Panc1 (cell line): ENCODE data around the gene CDHR4. TPM values are rescaled to one million over a fixed set of nuclear protein-coding genes. Genes with fewer than 3 reads are reported as not detected.

Source experiments
- ATAC-seq: fragments of 200-7000 bp; cut with Tn5 transposase; 2 replicates; pipeline ENCODE4 v1.9.1; 2020; ENCODE audit warnings: mild to moderate bottlenecking, moderate library complexity
- BruUV-seq: library from RNA; stranded (reverse); fragments of 400-500 nt; replicated peaks from 2 replicates; lab custom pipeline; 2021; lab: Mats Ljungman, UMichigan
- CTCF ChIA-PET: fragments of 300-600 bp; sonication (Branson Sonifier 250); formaldehyde crosslinking; loops from one replicate; lab custom pipeline; 2022; ENCODE audit warnings: antibody characterized with exemption; lab: Charles Lee
- POLR2A ChIA-PET: fragments of 300-600 bp; sonication (Branson Sonifier 250); formaldehyde crosslinking; loops from one replicate; lab custom pipeline; 2022; ENCODE audit warnings: antibody characterized with exemption; lab: Charles Lee
- DNase-seq: peaks from one replicate; pipeline ENCODE4 v3.0.0-alpha.2; 2010; ENCODE audit warnings: low read depth, low spot score
- H3K27ac ChIP-seq: 2 replicates; pipeline ENCODE4 v1.5.1; 2011; ENCODE audit warnings: mild to moderate bottlenecking, low read length, inconsistent platforms
- H3K27me3 ChIP-seq: fragments of 200-500 bp; sonication (Bioruptor generic); 2 replicates; pipeline ENCODE4 v1.6.0; 2014; ENCODE audit warnings: low read length, inconsistent platforms; ENCODE audit not compliant: control insufficient read depth, insufficient read depth
- H3K36me3 ChIP-seq: fragments of 200-500 bp; sonication (Bioruptor generic); 2 replicates; pipeline ENCODE4 v1.5.1; 2014; ENCODE audit warnings: inconsistent platforms, mild to moderate bottlenecking, low read length, moderate library complexity; ENCODE audit not compliant: control insufficient read depth, insufficient read depth
- H3K4me1 ChIP-seq: 2 replicates; pipeline ENCODE4 v1.5.1; 2011; ENCODE audit warnings: inconsistent platforms, mild to moderate bottlenecking, low read length, moderate library complexity; ENCODE audit not compliant: control insufficient read depth, insufficient read depth
- H3K4me3 ChIP-seq, 2 experiments: 2 replicates each; pipeline ENCODE4 v1.5.1; 2011 to 2012; ENCODE audit warnings: low read depth in 2 of 2, low read length in 2 of 2, mild to moderate bottlenecking in 2 of 2, inconsistent platforms in 1 of 2, moderate library complexity in 1 of 2
- H3K9me3 ChIP-seq: fragments of 200-500 bp; sonication (Bioruptor generic); 2 replicates; pipeline ENCODE4 v1.5.1; 2014; ENCODE audit warnings: low read depth, mild to moderate bottlenecking, inconsistent platforms, low read length, moderate library complexity; ENCODE audit not compliant: control insufficient read depth, insufficient read depth
- POLR2AphosphoS5 ChIP-seq: IDR thresholded peaks from 2 replicates; pipeline ENCODE4 v1.6.1; 2012; ENCODE audit warnings: mild to moderate bottlenecking, low read depth, low read length, moderate library complexity
- SIN3A ChIP-seq: IDR thresholded peaks from 2 replicates; pipeline ENCODE4 v1.6.1; 2012; ENCODE audit warnings: low read depth, mild to moderate bottlenecking, low read length, moderate library complexity, borderline replicate concordance; ENCODE audit not compliant: insufficient read depth
- TCF7L2 ChIP-seq: IDR thresholded peaks from 2 replicates; pipeline ENCODE4 v1.6.1; 2011; ENCODE audit warnings: mild to moderate bottlenecking, low read depth, low read length, inconsistent platforms
- in situ Hi-C: cut with HindIII; loops from 2 replicates; pipeline ENCODE4 v1.10.0; 2016; ENCODE audit warnings: low sequenced_read_pairs, low pct_unique_long_range_greater_than_20kb
- intact Hi-C: fragments of 100-400 bp; cut with micrococcal nuclease; formaldehyde crosslinking; loops from one replicate; pipeline ENCODE4 v1.10.0; 2022; ENCODE audit not compliant: unreplicated experiment
- total RNA-seq: library from RNA; stranded (reverse); gene quantifications from one replicate; pipeline ENCODE4 v1.2.1, GENCODE V29; 2021; ENCODE audit not compliant: unreplicated experiment
- TF ChIP-seq, protein P1 (sequence below), 2 experiments: IDR thresholded peaks; 2 replicates each; pipeline ENCODE4 v1.6.1; 2011 to 2012; ENCODE audit warnings: low read depth in 2 of 2, control low read depth in 1 of 2, low read length in 1 of 2, mild to moderate bottlenecking in 1 of 2, moderate library complexity in 1 of 2; ENCODE audit not compliant: insufficient read depth in 1 of 2
- TF ChIP-seq, protein P2 (sequence below): fragments of 450-650 bp; IDR thresholded peaks from 2 replicates; pipeline ENCODE4 v1.5.1; 2017; ENCODE audit warnings: mild to moderate bottlenecking

CDHR4 gene
- total RNA-seq, 1 experiment from 2014 or later: not detected

DNA sequence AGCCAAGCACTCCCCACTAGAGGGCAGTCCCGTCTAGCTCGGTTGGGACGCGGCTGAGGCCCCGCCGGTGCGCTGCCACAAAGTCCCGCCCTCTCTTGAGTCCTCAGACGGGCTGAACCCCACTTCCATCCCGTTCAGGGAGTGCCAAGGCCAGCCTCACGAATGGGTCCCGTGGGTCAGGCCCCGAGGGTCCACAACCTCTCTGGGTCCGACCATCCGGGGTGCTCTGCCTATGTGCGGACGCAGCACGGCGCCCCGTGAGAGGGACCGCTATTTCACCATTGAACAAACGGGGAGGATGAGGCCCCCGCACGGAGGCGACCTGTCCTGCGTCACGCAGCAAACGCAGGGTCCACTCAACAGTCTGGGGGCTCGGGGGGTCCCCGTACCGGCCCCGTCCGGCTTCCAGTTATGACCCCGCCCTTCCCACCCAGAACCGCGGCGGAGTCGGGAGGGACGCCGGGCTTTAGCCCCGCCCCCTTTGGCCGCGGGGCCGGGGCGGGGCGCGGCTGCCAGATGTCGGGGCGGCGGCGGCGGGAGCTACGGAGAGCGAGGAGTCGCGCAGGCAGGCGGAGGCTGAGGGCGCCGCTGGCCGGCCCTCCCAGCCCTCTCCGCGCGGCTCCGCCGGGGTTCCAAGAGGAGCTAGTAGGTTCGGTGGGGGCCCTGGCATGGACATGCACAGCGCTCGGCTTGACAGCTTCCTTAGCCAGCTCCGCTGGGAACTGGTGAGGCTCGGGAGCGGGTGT is 3.2 kb upstream of the CDHR4 start, which contains the start of gene INKA1:
Gene INKA1, plus strand, starts transcription at position 543 of the 746 bp plus-strand sequence. Its CDS starts 132 bp downstream, at position 675.
- ChIA-PET CTCF (interaction anchor here (0.5 to 2.7 kb wide), 10 partner anchors 12 to 244 kb away, joined by 3 to 19 read pairs (median 5); partner anchors contain the start of gene MON1A), POLR2A (interaction anchor here (0.6 kb wide), 1 partner anchor 68 kb away, joined by 12 read pairs; no protein-coding TSS in a partner anchor)
- TF ChIP-seq POLR2AphosphoS5 (no peak), SIN3A (no peak), TCF7L2 (no peak)
- TF ChIP-seq, protein P1, sequence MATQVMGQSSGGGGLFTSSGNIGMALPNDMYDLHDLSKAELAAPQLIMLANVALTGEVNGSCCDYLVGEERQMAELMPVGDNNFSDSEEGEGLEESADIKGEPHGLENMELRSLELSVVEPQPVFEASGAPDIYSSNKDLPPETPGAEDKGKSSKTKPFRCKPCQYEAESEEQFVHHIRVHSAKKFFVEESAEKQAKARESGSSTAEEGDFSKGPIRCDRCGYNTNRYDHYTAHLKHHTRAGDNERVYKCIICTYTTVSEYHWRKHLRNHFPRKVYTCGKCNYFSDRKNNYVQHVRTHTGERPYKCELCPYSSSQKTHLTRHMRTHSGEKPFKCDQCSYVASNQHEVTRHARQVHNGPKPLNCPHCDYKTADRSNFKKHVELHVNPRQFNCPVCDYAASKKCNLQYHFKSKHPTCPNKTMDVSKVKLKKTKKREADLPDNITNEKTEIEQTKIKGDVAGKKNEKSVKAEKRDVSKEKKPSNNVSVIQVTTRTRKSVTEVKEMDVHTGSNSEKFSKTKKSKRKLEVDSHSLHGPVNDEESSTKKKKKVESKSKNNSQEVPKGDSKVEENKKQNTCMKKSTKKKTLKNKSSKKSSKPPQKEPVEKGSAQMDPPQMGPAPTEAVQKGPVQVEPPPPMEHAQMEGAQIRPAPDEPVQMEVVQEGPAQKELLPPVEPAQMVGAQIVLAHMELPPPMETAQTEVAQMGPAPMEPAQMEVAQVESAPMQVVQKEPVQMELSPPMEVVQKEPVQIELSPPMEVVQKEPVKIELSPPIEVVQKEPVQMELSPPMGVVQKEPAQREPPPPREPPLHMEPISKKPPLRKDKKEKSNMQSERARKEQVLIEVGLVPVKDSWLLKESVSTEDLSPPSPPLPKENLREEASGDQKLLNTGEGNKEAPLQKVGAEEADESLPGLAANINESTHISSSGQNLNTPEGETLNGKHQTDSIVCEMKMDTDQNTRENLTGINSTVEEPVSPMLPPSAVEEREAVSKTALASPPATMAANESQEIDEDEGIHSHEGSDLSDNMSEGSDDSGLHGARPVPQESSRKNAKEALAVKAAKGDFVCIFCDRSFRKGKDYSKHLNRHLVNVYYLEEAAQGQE (IDR thresholded peaks at IDR 0.05; ENCODE audit: insufficient read depth in 1 of 2, low read depth in 2 of 2, low read length in 1 of 2): peak in 1 of 2 experiments; percentile 62; a peak in 1 of 4 replicates
- TF ChIP-seq, protein P2, sequence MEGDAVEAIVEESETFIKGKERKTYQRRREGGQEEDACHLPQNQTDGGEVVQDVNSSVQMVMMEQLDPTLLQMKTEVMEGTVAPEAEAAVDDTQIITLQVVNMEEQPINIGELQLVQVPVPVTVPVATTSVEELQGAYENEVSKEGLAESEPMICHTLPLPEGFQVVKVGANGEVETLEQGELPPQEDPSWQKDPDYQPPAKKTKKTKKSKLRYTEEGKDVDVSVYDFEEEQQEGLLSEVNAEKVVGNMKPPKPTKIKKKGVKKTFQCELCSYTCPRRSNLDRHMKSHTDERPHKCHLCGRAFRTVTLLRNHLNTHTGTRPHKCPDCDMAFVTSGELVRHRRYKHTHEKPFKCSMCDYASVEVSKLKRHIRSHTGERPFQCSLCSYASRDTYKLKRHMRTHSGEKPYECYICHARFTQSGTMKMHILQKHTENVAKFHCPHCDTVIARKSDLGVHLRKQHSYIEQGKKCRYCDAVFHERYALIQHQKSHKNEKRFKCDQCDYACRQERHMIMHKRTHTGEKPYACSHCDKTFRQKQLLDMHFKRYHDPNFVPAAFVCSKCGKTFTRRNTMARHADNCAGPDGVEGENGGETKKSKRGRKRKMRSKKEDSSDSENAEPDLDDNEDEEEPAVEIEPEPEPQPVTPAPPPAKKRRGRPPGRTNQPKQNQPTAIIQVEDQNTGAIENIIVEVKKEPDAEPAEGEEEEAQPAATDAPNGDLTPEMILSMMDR: peak; percentile 87
- DNase-seq (peak; percentile 64), ATAC-seq (peak; percentile 90)
- H3K27me3 ChIP-seq: no peaks in the 10 kb centered on the region
- peak within 1 kb of the TSS; percentile 80 for H3K4me3 ChIP-seq
- no peaks in the 10 kb centered on the region for H3K36me3 ChIP-seq
- peak within 1 kb of the TSS; percentile 61 for H3K27ac ChIP-seq
- intact Hi-C loops: loop anchor here (1.0 to 5.0 kb wide), 2 partner anchors 36 to 104 kb away; no protein-coding TSS in a partner anchor
- no peaks in the 10 kb centered on the region for H3K4me1 ChIP-seq
- BruUV-seq: no TSS peak
- H3K9me3 ChIP-seq: no peaks in the 10 kb centered on the region
- in situ Hi-C loops: no loop called here

DNA sequence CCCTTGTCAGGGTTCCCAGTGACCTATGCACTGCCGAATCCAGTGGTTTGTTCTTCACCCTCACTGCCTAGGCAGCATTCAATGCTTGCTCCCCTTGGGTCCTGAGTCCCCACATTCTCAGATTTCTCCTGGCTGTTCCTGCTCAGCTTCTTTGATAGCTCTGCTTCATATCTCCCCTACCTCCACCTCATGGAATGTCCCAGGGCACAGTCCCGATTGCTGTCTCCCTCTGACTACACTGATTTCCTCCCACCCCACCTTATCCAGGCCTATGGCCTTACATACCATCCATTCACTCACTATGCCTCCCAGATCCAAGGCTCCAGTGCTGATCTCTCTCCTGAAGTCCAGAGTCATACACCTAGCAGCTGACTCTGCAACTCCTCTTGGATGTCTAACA is 1.5 kb upstream of the CDHR4 start:
- ChIA-PET CTCF (interaction anchor here (2.7 kb wide), 1 partner anchor 38 kb away, joined by 19 read pairs; no protein-coding TSS in a partner anchor), POLR2A (no interaction called here)
- ATAC-seq (no peak), DNase-seq (no peak)
- H3K4me3 ChIP-seq: no peak overlapping the region
- H3K27me3 ChIP-seq: no peaks in the 10 kb centered on the region
- no peaks in the 10 kb centered on the region for H3K9me3 ChIP-seq
- no peak overlapping the region for H3K27ac ChIP-seq
- intact Hi-C loops: loop anchor here (5.0 kb wide), 1 partner anchor 106 kb away; no protein-coding TSS in a partner anchor
- no peaks in the 10 kb centered on the region for H3K36me3 ChIP-seq
- TF ChIP-seq POLR2AphosphoS5: no peak
- TF ChIP-seq, protein P1 (IDR thresholded peaks at IDR 0.05; ENCODE audit: insufficient read depth in 1 of 2, low read depth in 2 of 2, low read length in 1 of 2): no peak
- in situ Hi-C loops: no loop called here
- no peaks in the 10 kb centered on the region for H3K4me1 ChIP-seq
- no TSS peak for BruUV-seq
